Pancreas (tissue), 10 donors: ENCODE data around the gene PCSK4. TPM values are rescaled to one million over a fixed set of nuclear protein-coding genes. Genes with fewer than 3 reads are reported as not detected.

Source experiments
- ATAC-seq, 4 donors: fragments of 200-7000 bp; cut with Tn5 transposase; one replicate each; pipeline versions ENCODE4 v1.8.0 to v1.9.1; 2020; ENCODE audit warnings: mild to moderate bottlenecking in 4 of 4, moderate library complexity in 4 of 4
- DNase-seq, 6 donors: peaks; one replicate each; pipeline ENCODE4 v3.0.0-alpha.2; 2020
- FAIRE-seq: peaks from 2 replicates; lab custom pipeline; 2012; peaks lifted over from hg19 to GRCh38; lab: Jason Lieb, UNC
- H3K27ac ChIP-seq, 4 donors: fragments of 200-600 bp; sonication (generic); 1 replicate in 3 of 4; 2 replicates in 1 of 4; pipeline versions ENCODE4 v1.5.0 to v1.8.0; 2020
- H3K27me3 ChIP-seq, 4 donors: fragments of 200-600 bp; one replicate each; pipeline ENCODE4 v1.8.0; 2021
- H3K36me3 ChIP-seq, 3 donors: fragments of 200-600 bp; sonication (generic) in 1 of 3; one replicate each; pipeline versions ENCODE4 v1.5.0 to v1.8.0; 2020 to 2021
- H3K4me1 ChIP-seq, 3 donors: fragments of 200-600 bp; one replicate each; pipeline ENCODE4 v1.8.0; 2021
- H3K4me3 ChIP-seq, 4 donors: fragments of 200-600 bp; sonication (generic) in 2 of 4; one replicate each; pipeline versions ENCODE4 v1.5.0 to v1.8.0; 2020 to 2021
- H3K9me3 ChIP-seq, 4 donors: fragments of 200-600 bp; one replicate each; pipeline ENCODE4 v1.8.0; 2021
- CTCF ChIP-seq, 4 donors: fragments of 200-600 bp; sonication (generic) in 3 of 4; IDR thresholded peaks; one replicate each; pipeline versions ENCODE4 v1.5.0 to v1.8.0; 2021; ENCODE audit warnings: antibody characterized with exemption in 4 of 4
- whole genome bisulfite sequencing, 2 donors: extraction: QIAGEN DNeasy Blood & Tissue Kit; methylation state at CpG; one replicate each; pipeline ENCODE4 v1.1.7; 2013; 5-methylcytosine and 5-hydroxymethylcytosine counted together
- intact Hi-C, 3 donors: fragments of 100-400 bp; cut with DNase I; formaldehyde crosslinking; loops; one replicate each; pipeline versions ENCODE4 v1.11.1 to v1.14.2; 2022
- polyA plus RNA-seq, 2 donors: library from polyadenylated mRNA; stranded (reverse); fragments of 200-250 nt; gene quantifications; one replicate each; pipeline ENCODE4 v1.2.3, GENCODE V29; 2013
- total RNA-seq, 6 donors: library from RNA; stranded (reverse); fragmentation: NEBNext Ultra II Directional in 4 of 6; extraction: Animal tissue kit (Norgen Biotek cat#: 25700) in 4 of 6; gene quantifications; one replicate each; pipeline versions ENCODE4 v1.2.1 to v1.2.4, GENCODE V29; 2021 to 2023
- donor health status: healthy with polysubstance abuse.
- donor health status: DM: no; HTN: no; CAD: no; lungs with moderate emphysema.
- donor health status: DM: no; HTN: no; CAD: no.
- donor health status: control.
- donor health status: control.
- donor health status: Bipolar disorder and iron deficiency.
- donor health status: DM: yes; HTN: yes; CAD: no.
- donor health status: DM: no; HTN: no; CAD: no.
- donor health status: DM: no; HTN: no; CAD: no.
- donor health status: DM: yes; HTN: yes; CAD: no.

The PCSK4 gene
- total and polyA plus RNA-seq, 8 donors = 1.5 to 11.5 (median 2.4) TPM

- Histone ChIP-seq H3K4me3 (no peak overlapping the region), H3K27ac (no peak overlapping the region), H3K36me3 (no peaks in the 10 kb centered on the region), H3K4me1 (peaks cover 0 to 9% (median 0%) of the 10 kb centered on the region in 3 donors), H3K9me3 (no peaks in the 10 kb centered on the region), H3K27me3 (peaks cover 0 to 15% (median 1%) of the 10 kb centered on the region in 4 donors)
- 30 to 31% methylated on average over 28 to 30 of the region's 30 CpGs for WGBS, 2 donors
- ATAC-seq (no peak), DNase-seq (peak in 1 of 6 donors; percentile 73), FAIRE-seq (no peak)
- intact Hi-C loops = no loop called here
- no peak for TF ChIP-seq CTCF (IDR thresholded peaks at IDR 0.05)
These were observed 37.2 kb downstream of the PCSK4 start for GRCh38 chr19:1452802-1453524.

DNA sequence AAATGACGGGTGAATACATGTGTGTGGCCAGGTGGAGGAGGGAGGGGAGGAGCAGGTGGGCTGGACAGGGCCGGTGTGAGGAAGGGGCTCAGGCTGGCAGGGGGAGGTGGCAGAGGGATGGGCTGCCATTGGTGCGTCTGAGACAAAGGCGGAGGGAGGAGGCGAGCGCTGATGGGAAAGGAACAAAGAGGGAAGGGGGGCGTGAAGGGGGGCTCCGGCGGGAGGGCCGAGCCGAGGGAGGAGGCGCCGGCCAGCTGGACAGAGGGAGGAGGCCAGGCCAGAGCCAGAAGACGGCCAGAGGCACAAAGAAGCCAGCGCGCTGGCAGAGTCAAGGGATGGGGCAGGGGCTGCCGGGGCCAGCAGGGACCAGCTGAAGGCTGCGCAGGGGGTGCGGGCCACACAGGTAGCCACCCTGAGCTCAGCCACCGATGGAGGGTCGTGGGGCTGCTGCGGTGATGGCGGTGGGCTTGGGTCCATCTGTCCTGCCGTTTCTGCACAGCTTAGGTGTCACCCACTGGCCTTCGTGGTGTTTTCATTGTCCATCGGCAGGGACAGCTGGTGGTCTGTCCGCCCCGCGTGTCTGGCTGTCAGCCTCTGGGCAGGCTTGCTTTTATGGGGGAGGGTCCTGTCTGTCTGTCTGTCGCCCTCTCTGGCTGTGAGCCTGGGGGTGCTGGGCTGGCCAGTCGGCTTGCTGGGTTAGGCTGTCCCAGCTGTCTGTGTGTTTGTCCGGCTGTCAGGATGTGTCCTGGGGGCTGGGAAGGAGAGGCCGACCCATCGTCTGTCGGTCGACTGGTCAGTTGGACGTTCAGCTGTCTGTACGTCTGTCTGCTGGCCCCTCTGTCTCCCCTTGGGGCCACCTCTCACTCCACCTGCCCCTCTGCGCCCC, 38.0 kb downstream of the PCSK4 start:
- intact Hi-C loops = no loop called here
- no peaks in the 10 kb centered on the region for H3K36me3 ChIP-seq
- H3K4me3 ChIP-seq = no peak overlapping the region
- FAIRE-seq = no peak
- H3K4me1 ChIP-seq = peaks cover 0 to 9% (median 0%) of the 10 kb centered on the region in 3 donors
- H3K27ac ChIP-seq = no peak overlapping the region
- WGBS, 2 donors = 19 to 20% methylated on average over 36 to 39 of the region's 39 CpGs
- no peak for ATAC-seq
- H3K9me3 ChIP-seq = no peaks in the 10 kb centered on the region
- peaks cover 0 to 15% (median 2%) of the 10 kb centered on the region in 4 donors for H3K27me3 ChIP-seq
- TF ChIP-seq CTCF (IDR thresholded peaks at IDR 0.05) = no peak
- DNase-seq = no peak

- 41 to 52% methylated on average over 22 of the region's 22 CpGs for WGBS, 2 donors
- H3K4me3 ChIP-seq = no peak overlapping the region
- TF ChIP-seq CTCF (IDR thresholded peaks at IDR 0.05) = no peak
- no peak overlapping the region for H3K27ac ChIP-seq
- no peaks in the 10 kb centered on the region for H3K9me3 ChIP-seq
- ATAC-seq = no peak
- H3K27me3 ChIP-seq = peaks cover 0 to 17% (median 4%) of the 10 kb centered on the region in 4 donors
- H3K4me1 ChIP-seq = peaks cover 0 to 16% (median 0%) of the 10 kb centered on the region in 3 donors
- H3K36me3 ChIP-seq = no peaks in the 10 kb centered on the region
- no peak for FAIRE-seq
- intact Hi-C loops = no loop called here
- no peak for DNase-seq
These were observed 39.1 kb downstream of the PCSK4 start for GRCh38 chr19:1450735-1451731.
